ENCODE data around the gene LARP6.
"Not testable (repeated sequence)": the region's sequence is repeated elsewhere in the genome, so short reads cannot be mapped to it uniquely, and the experiment has no call there.

Gene LARP6

DNA sequence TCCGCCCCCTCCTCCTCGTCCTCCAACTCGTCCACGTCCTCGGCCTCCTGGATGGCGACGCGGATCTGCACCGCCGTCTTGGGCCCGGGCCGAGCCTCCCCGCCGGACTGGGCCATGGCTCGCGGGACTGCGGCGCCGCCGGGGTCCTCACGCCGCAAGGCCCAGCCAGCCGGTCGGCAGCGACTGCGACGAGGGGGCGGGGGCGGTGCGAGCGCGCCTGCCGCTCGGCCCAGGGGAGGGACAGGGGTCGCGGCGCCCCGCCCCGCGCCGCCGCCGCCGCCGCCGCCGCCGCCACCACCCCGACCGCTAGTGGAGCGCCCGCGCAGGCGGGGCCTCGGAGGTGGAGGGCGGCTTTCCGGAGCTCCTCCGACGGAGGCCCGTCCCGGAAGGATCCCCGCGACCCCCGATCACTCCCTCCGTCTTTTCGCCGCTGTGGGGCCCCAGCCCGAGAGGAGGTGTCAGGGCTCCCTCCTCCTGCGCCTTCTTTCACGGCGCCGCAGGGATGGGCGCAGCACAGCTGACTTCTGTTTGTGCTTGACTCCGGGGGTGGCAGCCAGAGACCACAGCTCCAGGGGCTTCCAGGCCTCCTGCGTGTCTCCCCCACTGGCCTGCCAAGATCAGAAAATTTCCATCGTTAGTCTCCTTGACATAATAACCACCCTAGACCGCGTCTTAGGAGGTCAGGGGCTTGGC lies at the start of gene LARP6:
Gene LARP6 (minus strand): TSS at position 185 of the 693 bp plus-strand sequence. CDS start 69 bp downstream, at position 116.
- DNase-seq, result peak; percentile 29 to 87 (median 80)

DNA sequence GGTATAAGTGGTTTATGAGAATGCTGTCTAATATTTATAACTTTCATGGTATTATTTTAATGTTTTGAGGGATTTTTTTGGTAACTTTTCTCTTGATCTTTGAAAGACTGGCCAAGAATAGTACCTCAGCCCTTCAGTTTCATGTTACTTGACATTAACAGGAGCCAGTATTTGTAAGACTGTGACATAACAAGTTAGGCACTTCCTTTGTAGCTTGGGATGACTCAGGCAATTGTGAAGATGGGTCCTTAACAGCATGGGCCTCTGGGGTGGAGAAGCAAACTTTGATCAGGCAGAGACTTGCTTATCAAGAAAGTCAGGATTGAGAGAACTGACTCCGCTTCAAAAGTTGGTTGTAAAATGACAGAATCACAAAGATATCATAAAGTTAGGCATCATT lies 48.1 kb upstream of the LARP6 start:
- no peak for DNase-seq

DNA sequence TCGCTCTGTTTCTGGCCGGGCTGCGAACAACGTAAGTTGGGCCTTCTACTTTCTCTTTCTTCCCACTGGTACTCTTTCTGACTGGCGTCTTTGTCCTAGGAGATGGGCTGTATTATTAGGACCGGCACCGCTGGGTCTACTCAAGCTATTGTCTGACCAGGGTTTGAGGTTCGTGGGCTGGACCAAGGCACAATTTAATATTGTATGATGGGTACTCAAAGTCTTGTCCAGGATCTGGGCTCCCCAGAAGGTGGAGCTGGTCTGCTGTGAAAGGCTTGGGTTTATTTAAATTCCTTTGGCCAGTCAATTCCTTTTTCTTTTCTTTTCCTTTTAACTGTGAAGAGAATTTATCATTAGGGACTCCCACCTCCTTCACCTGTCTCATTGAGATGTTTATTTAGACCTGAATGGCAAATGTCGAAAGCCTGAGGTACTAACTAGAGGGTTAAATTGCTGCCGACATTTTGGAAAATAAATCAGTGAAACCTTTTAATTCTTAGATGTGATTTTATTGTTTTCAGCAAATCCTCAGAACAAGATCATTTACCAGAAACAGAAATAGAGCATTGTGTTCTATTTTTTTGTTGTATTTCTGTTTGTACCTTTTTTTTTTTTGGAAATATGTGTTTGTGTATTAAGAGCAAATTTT lies 39.1 kb upstream of the LARP6 start:
- DNase-seq, result peak in 2 of 3 experiments; percentile 67 to 98

DNA sequence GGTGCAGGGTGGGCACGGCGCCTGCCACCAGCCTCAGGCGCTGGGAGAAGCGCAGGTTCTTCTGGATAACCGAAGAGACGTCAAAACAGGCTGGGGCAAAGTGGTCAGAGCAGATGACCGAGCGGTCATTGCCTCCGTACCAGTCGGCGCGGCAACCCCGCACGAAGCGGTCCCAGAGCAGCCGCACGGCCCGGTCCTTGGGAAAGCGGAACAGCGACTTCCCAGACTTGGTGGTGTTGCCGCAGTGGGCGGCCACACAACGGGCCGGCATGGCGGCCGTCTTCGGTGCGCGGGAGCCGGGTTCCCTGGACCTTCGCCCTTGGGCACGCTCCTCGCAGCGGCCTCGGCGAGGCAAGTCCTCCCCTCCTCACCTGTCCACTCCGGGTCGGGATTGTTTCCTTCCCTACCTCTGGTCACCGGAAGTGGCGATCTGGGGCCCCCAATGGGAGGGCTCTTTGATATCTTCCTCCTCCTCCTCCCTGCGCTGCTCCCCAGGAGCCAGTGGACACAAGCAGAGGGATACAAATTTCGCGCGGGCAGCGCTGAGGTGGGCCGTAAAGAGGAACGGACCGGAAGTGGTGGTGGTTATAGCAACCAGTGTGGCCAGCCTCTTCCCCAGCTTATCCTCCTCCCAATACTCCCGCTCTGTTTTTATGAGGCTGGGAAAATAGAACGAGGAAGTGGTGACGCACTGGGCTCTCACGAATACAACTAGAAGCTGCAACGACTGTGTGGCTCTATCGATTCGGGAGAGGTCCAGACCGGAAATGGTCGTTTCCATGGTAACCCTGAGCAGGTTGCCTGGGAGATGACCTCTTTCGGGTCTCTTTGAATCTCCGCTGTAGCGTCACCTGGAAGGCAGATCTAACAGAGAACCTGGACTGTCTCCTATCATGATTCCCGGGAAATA lies 38.3 kb upstream of the LARP6 start, which contains the start of the genes LRRC49 and THAP10:
Gene LRRC49 (plus strand): TSS at position 825 of the 910 bp plus-strand sequence. CDS start 69 bp downstream, at position 894.
Gene THAP10 (minus strand): TSS at position 432 of the 910 bp plus-strand sequence. CDS start 161 bp downstream, at position 271.
- DNase-seq, result peak; percentile 98 to 100 (median 100)

DNA sequence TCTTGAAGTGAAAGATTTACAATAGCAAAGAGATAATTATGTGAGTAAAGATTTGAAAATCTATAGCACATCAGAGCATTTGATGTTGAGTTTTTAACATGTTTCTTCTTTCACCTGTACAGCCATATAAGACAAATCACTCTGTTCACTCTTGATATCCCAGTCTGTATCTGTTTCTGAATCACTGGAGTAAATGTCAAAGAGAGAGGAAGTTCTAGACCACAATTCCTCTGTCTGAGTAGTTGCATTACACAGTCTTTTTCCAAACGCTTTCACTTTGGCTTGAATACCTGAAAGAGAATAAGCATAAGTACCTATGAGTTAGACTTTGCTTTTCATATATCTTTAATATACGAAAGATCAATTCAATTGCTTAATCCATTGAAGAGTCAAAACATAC lies 28.4 kb upstream of the LARP6 start:
- no peak for DNase-seq

DNA sequence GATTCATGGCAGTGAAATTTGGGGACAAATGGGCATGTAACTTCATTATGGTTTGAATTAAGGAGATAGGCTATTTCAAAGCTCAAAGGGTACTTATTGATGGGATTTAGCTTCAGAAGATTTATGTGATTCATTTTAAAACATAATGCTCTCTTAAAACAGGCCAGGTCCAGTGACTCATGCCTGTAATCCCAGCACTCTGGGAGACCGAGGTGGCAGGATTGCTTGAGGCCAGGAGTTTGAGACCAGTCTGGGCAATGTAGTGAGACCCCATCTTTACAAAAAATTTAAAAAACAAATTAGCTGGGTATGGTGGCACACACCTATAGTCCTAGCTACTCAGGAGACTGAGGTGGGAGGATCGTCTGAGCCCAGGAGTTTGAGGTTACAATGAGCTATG lies 26.8 kb upstream of the LARP6 start:
- no peak for DNase-seq

DNA sequence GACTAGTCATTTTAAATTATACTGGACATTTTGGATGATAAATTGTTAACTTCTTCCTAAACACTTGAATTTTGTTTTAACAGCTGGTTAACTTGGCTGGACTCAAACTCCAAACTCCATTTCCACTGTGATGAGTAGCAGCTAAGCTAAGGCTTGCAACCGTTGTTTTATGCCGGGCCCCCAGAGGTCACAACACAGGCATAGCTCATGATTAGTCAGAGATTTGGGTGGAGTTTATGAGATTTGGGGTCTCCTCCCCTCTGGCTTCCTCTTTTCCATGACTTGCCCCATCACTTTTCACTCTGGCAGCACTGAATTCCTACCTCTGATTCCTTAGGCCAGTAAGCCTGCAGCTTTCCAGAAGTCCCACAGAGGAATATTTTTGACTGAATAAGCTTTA lies 25.4 kb upstream of the LARP6 start:
- no peak for DNase-seq

DNA sequence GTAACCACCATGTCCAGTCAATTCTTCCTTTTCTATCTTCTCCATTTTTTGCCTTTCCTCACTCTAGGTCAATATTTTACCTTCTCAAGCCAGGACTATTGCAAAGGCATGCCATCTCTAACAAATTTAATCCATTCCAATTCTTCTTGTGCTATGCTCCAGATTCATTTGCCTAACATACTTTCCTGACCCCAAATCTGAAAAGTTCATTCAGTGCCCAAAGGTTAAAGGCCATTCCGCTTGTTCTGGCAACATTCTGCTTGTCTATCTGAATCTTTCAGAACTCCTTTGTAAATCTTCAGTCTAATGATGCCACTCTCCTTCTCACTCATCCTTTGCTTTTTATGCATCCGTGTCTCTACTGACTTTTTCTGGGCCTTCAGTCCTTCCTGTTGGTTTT lies 22.7 kb upstream of the LARP6 start:
- no peak for DNase-seq

DNA sequence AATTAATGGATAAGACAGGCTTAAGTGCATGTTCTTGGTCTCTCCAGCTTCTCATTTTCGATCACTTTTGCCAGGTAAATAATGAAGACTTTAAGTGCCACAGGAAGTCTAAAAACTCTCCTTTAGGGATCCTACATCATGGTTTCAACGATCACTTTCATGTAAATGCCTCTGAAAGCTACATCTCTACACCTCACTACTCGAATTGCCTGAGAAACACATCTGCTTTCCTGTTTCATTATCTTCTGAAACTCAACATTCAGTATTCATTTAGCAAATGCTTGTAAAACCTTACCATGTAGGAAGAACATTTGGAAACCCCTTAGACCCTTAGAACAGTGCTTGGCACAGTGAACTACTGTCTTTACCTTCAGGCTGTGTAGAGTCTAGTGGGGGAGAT lies 22.1 kb upstream of the LARP6 start:
- no peak for DNase-seq

DNA sequence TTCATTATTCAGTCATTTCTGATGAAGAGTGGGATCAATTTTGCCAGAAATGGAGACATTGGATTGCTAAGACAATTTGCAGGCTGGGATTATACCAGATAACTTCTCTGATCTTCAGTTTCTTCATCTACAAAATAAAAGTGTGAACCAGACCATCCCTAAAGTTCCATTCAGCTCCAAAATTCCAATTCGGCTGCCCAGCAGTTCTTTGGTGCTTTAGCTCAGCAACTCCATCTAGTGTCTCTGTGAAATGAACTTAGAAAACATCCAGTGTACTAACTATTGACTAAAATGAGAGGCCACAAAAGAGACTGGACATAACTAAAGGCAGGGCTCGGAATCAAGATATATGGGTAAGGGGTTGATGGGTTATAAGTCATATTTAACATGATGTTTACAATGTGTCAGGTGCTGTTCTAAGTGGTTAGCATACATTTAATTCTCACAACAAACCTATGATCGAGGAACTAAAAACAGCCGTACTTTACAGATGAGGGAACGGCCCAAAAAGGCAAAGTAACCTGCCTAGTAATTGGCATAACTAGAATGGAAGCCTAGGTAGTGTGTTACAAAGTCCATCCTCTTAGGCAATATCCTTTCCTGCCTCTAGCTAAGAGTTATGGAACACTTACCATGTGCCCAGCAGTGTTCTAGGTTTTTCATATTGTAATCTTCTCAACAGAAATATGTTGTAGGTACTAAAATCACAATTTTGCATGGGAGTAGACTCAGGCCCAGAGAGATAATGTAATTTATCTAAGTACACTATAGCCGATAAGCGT lies 21.2 kb upstream of the LARP6 start:
- DNase-seq, result peak in 1 of 3 experiments; percentile 18

DNA sequence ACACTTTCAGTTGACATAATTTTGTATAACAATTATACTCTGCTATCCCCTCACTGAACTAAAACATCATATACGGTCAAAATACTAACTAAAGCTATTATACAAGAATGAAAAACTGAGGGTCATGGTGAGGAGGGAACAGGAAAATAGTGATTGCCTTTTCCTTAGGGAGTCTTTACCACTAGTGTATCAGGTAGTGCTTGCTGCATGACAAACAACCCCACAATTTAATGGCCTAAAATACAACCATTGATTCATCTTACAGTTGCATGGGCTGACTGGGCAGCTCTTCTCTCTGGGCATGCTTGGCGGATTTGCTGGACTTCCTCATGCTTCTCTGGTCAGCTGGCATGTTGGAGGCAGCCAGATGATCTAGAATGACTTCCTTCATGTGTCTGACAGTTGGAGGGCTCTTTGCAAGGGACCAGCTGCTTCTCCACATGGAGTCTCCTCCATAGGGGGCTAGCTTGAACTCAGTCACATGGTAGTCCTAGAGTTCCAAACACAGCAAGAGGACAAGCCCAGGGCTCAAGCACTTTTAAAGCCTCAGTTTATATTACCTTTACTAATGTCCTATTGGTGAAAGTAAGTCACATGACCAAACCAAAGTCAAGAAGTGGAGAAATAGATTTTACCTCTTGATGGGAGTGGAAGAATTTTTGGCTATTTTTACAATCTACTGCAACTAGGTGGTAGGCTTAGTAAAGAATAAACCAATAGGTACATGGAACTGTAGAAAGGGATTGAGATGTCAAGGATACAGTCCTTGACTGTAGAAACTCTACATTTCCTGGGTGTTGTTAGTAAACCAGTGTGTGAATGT lies 19.5 kb upstream of the LARP6 start:
- no peak for DNase-seq

DNA sequence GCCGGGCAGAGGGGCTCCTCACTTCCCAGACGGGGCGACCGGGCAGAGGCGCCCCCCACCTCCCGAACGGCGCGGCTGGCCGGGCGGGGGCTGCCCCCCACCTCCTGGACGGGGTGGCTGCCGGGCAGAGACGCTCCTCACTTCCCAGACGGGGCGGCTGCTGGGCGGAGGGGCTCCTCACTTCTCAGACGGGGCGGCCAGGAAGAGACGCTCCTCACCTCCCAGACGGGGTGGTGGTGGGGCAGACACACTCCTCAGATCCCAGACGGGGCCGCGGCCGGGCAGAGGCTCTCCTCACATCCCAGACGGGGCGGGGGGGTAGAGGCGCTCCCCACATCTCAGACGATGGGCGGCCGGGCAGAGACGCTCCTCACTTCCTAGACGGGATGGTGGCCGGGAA lies 17.5 kb upstream of the LARP6 start:
- not testable (repeated sequence) for DNase-seq

DNA sequence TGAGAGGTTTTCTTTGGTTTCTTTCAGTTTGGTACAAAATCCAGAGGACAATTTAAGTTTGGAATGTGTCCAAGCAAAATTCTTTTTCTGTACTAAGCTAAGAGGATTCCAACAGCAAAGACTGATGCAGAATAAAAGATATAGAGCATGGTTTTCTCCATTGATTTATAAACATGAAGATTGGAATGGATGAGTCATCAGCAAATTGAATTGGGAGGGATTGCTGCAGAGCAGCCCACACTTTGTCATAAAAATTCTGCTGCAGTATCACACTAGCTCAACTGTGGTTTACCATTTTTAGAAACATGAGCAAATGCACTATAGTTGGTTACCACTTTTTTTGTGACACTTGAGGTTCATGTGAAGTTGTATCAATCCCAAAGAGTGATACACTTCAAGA lies 16.1 kb upstream of the LARP6 start:
- DNase-seq, result no peak

DNA sequence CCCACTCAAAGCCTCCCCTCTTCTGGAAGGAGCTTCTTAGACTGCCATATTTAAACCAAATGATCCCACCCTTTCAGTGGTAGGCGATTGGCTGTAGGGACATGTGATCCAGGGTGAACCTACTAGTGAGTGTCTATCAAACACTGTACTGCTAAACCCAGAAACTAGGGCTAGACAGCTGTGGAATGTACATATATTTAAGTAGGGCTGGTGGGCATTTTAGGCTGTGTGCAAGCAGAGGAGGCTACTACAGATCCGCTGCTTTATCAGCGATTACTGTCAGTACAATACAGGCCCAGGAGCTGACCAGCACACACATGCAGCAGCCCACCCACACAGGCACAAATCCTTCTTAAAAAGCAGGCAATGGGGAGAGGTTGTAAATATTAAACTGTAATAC lies 15.4 kb upstream of the LARP6 start:
- no peak for DNase-seq

DNA sequence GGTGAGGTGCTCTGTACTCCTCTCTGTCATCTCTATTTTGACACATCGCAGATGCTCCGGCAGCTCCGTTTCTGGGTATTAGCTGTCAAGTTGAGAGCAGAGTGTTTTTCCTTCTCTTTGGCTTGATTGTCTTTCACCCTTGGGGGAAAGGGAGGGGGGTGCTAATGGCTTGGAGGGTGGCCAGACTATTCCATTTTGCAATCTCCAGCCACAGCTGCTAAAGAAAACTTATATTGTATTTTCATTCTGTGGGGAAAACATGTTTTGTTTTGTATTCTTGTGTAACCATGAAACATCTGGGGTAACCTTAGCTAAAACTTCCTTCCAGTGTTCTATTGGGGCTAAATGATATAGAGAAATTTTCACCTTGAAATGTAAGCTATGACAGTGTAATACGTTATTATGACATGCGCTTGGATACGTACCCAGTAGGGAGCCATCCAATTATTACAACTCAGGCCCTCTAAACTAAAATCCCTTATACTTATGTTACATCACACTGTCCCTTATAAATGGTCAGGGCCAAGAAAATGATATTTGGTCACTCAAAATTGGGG lies 14.0 kb upstream of the LARP6 start:
- peak in 1 of 3 experiments; percentile 44 for DNase-seq

DNA sequence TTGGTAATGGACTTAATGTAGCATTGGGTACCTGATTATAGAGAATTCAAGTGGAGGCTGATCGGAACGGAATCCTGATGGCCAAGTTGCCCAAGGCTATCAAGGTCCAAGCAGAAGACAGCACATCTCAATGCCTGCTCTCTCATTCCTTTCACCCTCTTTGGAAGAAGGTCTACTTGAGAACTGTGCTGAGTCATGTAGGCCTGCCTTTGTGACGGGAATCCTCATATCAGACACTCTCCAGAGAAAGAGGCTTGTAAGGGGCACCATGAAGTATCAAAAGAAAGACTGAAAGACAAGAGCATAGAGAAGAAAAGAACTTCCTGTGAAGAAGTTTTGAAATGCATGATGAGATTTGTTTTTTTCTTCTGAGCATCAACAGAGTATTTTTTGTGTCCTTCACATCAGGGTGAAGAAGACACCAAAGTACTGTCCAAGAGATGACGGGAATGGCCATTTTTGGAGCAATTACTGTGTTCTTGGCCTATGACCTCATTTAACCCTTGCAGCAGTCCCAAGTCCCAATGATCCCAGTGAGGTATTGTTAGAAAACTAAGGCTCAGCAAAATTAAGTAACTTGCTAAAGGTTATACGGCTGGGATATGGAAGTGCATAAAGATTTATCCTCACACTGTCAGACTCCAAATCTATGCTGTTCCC lies 13.2 kb upstream of the LARP6 start:
- DNase-seq, result no peak

DNA sequence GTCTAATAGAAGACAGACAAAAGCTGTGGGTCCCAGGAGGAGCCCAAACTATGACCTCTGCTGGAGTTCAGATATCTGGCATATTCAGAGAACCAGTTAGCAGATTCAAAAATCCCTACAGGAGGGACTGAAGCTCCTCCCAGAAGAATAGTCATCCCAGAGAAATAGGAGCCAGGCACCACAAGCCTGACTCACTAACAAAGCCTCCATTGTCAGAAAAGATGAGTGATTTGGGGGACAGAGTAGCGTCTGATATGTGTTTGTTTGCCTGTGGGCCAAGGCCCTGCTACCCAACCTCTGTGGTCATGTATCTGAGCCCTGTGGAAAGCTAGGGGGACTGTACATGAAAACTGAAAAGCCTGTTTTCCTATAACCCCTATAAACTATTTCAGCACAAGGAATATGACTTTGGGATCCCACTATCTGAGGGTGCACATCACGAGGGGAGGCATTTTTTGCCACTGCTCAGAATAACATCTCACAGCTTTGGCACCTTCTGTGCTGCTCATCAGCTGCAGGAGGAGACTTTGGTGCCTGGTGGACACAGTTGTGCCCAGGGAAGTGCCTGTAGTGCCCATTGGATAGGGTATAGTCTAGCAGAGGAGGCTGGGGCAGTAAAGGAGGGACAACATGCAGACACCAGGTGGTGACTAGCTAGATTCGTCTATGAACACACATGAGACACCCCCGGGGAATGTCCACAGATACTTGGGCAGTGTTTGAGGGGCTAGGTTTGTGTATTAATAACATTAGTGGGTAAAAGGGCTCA lies 9.7 kb upstream of the LARP6 start:
- no peak for DNase-seq

DNA sequence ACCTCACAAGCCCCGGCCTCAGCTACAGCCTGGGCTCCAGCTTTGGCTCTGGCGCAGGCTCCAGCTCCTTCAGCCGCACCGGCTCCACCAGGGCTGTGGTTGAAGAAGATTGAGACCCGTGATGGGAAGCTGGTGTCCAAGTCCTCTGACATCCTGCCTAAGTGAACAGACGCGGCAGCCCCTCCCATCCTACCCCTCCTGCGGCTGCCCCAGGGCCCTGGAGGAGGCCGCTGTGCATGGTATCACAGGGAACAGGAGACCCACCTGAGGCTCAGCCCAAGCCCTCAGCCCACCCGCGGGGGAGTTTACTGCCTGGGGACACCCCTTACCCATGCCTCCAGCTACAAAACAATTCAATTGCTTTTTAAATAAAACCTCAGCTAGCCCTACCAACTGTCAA lies 6.0 kb upstream of the LARP6 start:
- no peak for DNase-seq

DNA sequence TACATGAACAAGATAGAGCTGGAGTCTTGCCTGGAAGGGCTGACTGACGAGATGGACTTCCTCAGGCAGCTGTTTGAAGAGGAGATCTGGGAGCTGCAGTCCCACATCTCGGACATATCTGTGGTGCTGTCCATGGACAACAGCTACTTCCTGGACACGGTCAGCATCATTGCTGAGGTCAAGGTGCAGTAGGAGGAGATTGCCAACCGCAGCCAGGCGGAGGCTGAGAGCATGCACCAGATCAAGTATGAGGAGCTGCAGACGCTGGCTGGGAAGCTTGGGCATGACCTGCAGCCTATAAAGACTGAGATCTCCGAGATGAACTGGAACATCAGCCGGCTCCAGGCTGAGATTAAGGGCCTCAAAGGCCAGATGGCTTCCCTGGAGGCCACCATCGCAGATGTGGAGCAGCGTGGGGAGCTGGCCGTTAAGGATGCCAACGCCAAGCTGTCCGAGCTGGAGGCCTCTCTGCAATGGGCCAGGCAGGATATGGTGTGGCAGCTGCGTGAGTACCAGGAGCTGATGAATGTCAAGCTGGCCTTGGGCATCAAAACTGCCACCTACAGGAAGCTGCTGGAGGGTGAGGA lies 5.5 kb upstream of the LARP6 start:
- no peak for DNase-seq
